Measurements from ENCODE around the gene SLIT3.

The SLIT3 gene

GRCh38 chr5:169288066-169288930 is 12.6 kb downstream of the SLIT3 start:
- Histone ChIP-seq H3K36me3 (ENCODE audit: control insufficient read depth, insufficient read depth, low read length) (no peaks in the 10 kb centered on the region), H3K4me3 (ENCODE audit: insufficient read depth, low read depth, low read length, poor library complexity, severe bottlenecking) (no peak overlapping the region), H3K27ac (ENCODE audit: insufficient read depth, low read length, poor library complexity, severe bottlenecking) (no peak overlapping the region), H3K27me3 (replicated peaks; ENCODE audit: control insufficient read depth, insufficient read depth, low read length, poor library complexity, severe bottlenecking) (no peaks in the 10 kb centered on the region), H3K4me1 (ENCODE audit: control insufficient read depth, insufficient read depth, low read length, poor library complexity, severe bottlenecking) (no peaks in the 10 kb centered on the region), H3K9me3 (ENCODE audit: control insufficient read depth, low read length) (no peaks in the 10 kb centered on the region)
- no peak for DNase-seq

GRCh38 chr5:169287529-169287928 is 13.4 kb downstream of the SLIT3 start:
- no peaks in the 10 kb centered on the region for H3K4me1 ChIP-seq (ENCODE audit: control insufficient read depth, insufficient read depth, low read length, poor library complexity, severe bottlenecking)

GRCh38 chr5:169286572-169287300 is 14.2 kb downstream of the SLIT3 start:
- no peaks in the 10 kb centered on the region for H3K9me3 ChIP-seq (ENCODE audit: control insufficient read depth, low read length)
- no peak overlapping the region for H3K4me3 ChIP-seq (ENCODE audit: insufficient read depth, low read depth, low read length, poor library complexity, severe bottlenecking)
- H3K27me3 ChIP-seq (replicated peaks; ENCODE audit: control insufficient read depth, insufficient read depth, low read length, poor library complexity, severe bottlenecking): no peaks in the 10 kb centered on the region
- no peak overlapping the region for H3K27ac ChIP-seq (ENCODE audit: insufficient read depth, low read length, poor library complexity, severe bottlenecking)
- H3K36me3 ChIP-seq (ENCODE audit: control insufficient read depth, insufficient read depth, low read length): no peaks in the 10 kb centered on the region
- no peak for DNase-seq
- no peaks in the 10 kb centered on the region for H3K4me1 ChIP-seq (ENCODE audit: control insufficient read depth, insufficient read depth, low read length, poor library complexity, severe bottlenecking)

More at GRCh38 chr5:169287529-169287928, 13.4 kb downstream of the SLIT3 start:
- H3K27ac ChIP-seq (ENCODE audit: insufficient read depth, low read length, poor library complexity, severe bottlenecking): no peak overlapping the region
- H3K27me3 ChIP-seq (replicated peaks; ENCODE audit: control insufficient read depth, insufficient read depth, low read length, poor library complexity, severe bottlenecking): no peaks in the 10 kb centered on the region
- no peaks in the 10 kb centered on the region for H3K36me3 ChIP-seq (ENCODE audit: control insufficient read depth, insufficient read depth, low read length)
- no peaks in the 10 kb centered on the region for H3K9me3 ChIP-seq (ENCODE audit: control insufficient read depth, low read length)
- H3K4me3 ChIP-seq (ENCODE audit: insufficient read depth, low read depth, low read length, poor library complexity, severe bottlenecking): no peak overlapping the region
- DNase-seq: no peak

- no peak overlapping the region for H3K4me3 ChIP-seq (ENCODE audit: insufficient read depth, low read depth, low read length, poor library complexity, severe bottlenecking)
- H3K9me3 ChIP-seq (ENCODE audit: control insufficient read depth, low read length): no peaks in the 10 kb centered on the region
These were observed 17.1 kb downstream of the SLIT3 start for GRCh38 chr5:169283887-169284286.

GRCh38 chr5:169281625-169282024 is 19.3 kb downstream of the SLIT3 start:
- Histone ChIP-seq H3K27ac (ENCODE audit: insufficient read depth, low read length, poor library complexity, severe bottlenecking) (no peak overlapping the region), H3K36me3 (ENCODE audit: control insufficient read depth, insufficient read depth, low read length) (no peaks in the 10 kb centered on the region)

More at GRCh38 chr5:169283887-169284286, 17.1 kb downstream of the SLIT3 start:
- Histone ChIP-seq H3K27me3 (replicated peaks; ENCODE audit: control insufficient read depth, insufficient read depth, low read length, poor library complexity, severe bottlenecking) (no peaks in the 10 kb centered on the region), H3K27ac (ENCODE audit: insufficient read depth, low read length, poor library complexity, severe bottlenecking) (no peak overlapping the region), H3K36me3 (ENCODE audit: control insufficient read depth, insufficient read depth, low read length) (no peaks in the 10 kb centered on the region), H3K4me1 (ENCODE audit: control insufficient read depth, insufficient read depth, low read length, poor library complexity, severe bottlenecking) (no peaks in the 10 kb centered on the region)
- DNase-seq: no peak

GRCh38 chr5:169280696-169281095 is 20.2 kb downstream of the SLIT3 start:
- no peak for DNase-seq
- no peaks in the 10 kb centered on the region for H3K4me1 ChIP-seq (ENCODE audit: control insufficient read depth, insufficient read depth, low read length, poor library complexity, severe bottlenecking)
- H3K27me3 ChIP-seq (replicated peaks; ENCODE audit: control insufficient read depth, insufficient read depth, low read length, poor library complexity, severe bottlenecking): no peaks in the 10 kb centered on the region

More at GRCh38 chr5:169281625-169282024, 19.3 kb downstream of the SLIT3 start:
- H3K27me3 ChIP-seq (replicated peaks; ENCODE audit: control insufficient read depth, insufficient read depth, low read length, poor library complexity, severe bottlenecking): no peaks in the 10 kb centered on the region
- H3K9me3 ChIP-seq (ENCODE audit: control insufficient read depth, low read length): no peaks in the 10 kb centered on the region
- no peaks in the 10 kb centered on the region for H3K4me1 ChIP-seq (ENCODE audit: control insufficient read depth, insufficient read depth, low read length, poor library complexity, severe bottlenecking)
- DNase-seq: no peak
- H3K4me3 ChIP-seq (ENCODE audit: insufficient read depth, low read depth, low read length, poor library complexity, severe bottlenecking): no peak overlapping the region

GRCh38 chr5:169280286-169280685 is 20.7 kb downstream of the SLIT3 start:
- no peak for DNase-seq

More at GRCh38 chr5:169280696-169281095, 20.2 kb downstream of the SLIT3 start:
- H3K4me3 ChIP-seq (ENCODE audit: insufficient read depth, low read depth, low read length, poor library complexity, severe bottlenecking): no peak overlapping the region
- H3K27ac ChIP-seq (ENCODE audit: insufficient read depth, low read length, poor library complexity, severe bottlenecking): no peak overlapping the region
- H3K9me3 ChIP-seq (ENCODE audit: control insufficient read depth, low read length): no peaks in the 10 kb centered on the region
- H3K36me3 ChIP-seq (ENCODE audit: control insufficient read depth, insufficient read depth, low read length): no peaks in the 10 kb centered on the region

GRCh38 chr5:169279125-169279524 is 21.8 kb downstream of the SLIT3 start:
- H3K4me1 ChIP-seq (ENCODE audit: control insufficient read depth, insufficient read depth, low read length, poor library complexity, severe bottlenecking): no peaks in the 10 kb centered on the region
- no peak for DNase-seq
- H3K4me3 ChIP-seq (ENCODE audit: insufficient read depth, low read depth, low read length, poor library complexity, severe bottlenecking): no peak overlapping the region
- no peaks in the 10 kb centered on the region for H3K36me3 ChIP-seq (ENCODE audit: control insufficient read depth, insufficient read depth, low read length)
- no peaks in the 10 kb centered on the region for H3K9me3 ChIP-seq (ENCODE audit: control insufficient read depth, low read length)
- no peaks in the 10 kb centered on the region for H3K27me3 ChIP-seq (replicated peaks; ENCODE audit: control insufficient read depth, insufficient read depth, low read length, poor library complexity, severe bottlenecking)
- no peak overlapping the region for H3K27ac ChIP-seq (ENCODE audit: insufficient read depth, low read length, poor library complexity, severe bottlenecking)

More at GRCh38 chr5:169280286-169280685, 20.7 kb downstream of the SLIT3 start:
- Histone ChIP-seq H3K4me3 (ENCODE audit: insufficient read depth, low read depth, low read length, poor library complexity, severe bottlenecking) (no peak overlapping the region), H3K9me3 (ENCODE audit: control insufficient read depth, low read length) (no peaks in the 10 kb centered on the region), H3K27me3 (replicated peaks; ENCODE audit: control insufficient read depth, insufficient read depth, low read length, poor library complexity, severe bottlenecking) (no peaks in the 10 kb centered on the region), H3K27ac (ENCODE audit: insufficient read depth, low read length, poor library complexity, severe bottlenecking) (no peak overlapping the region), H3K4me1 (ENCODE audit: control insufficient read depth, insufficient read depth, low read length, poor library complexity, severe bottlenecking) (no peaks in the 10 kb centered on the region), H3K36me3 (ENCODE audit: control insufficient read depth, insufficient read depth, low read length) (no peaks in the 10 kb centered on the region)

GRCh38 chr5:169273881-169274280 is 27.1 kb downstream of the SLIT3 start:
- H3K9me3 ChIP-seq (ENCODE audit: control insufficient read depth, low read length): no peaks in the 10 kb centered on the region
- H3K4me1 ChIP-seq (ENCODE audit: control insufficient read depth, insufficient read depth, low read length, poor library complexity, severe bottlenecking): no peaks in the 10 kb centered on the region

GRCh38 chr5:169273451-169273850 is 27.5 kb downstream of the SLIT3 start:
- H3K36me3 ChIP-seq (ENCODE audit: control insufficient read depth, insufficient read depth, low read length): no peaks in the 10 kb centered on the region
- no peaks in the 10 kb centered on the region for H3K27me3 ChIP-seq (replicated peaks; ENCODE audit: control insufficient read depth, insufficient read depth, low read length, poor library complexity, severe bottlenecking)
- no peak for DNase-seq
- no peak overlapping the region for H3K27ac ChIP-seq (ENCODE audit: insufficient read depth, low read length, poor library complexity, severe bottlenecking)
- no peak overlapping the region for H3K4me3 ChIP-seq (ENCODE audit: insufficient read depth, low read depth, low read length, poor library complexity, severe bottlenecking)
- H3K9me3 ChIP-seq (ENCODE audit: control insufficient read depth, low read length): no peaks in the 10 kb centered on the region
- H3K4me1 ChIP-seq (ENCODE audit: control insufficient read depth, insufficient read depth, low read length, poor library complexity, severe bottlenecking): no peaks in the 10 kb centered on the region

More at GRCh38 chr5:169273881-169274280, 27.1 kb downstream of the SLIT3 start:
- Histone ChIP-seq H3K4me3 (ENCODE audit: insufficient read depth, low read depth, low read length, poor library complexity, severe bottlenecking) (no peak overlapping the region), H3K27me3 (replicated peaks; ENCODE audit: control insufficient read depth, insufficient read depth, low read length, poor library complexity, severe bottlenecking) (no peaks in the 10 kb centered on the region), H3K36me3 (ENCODE audit: control insufficient read depth, insufficient read depth, low read length) (no peaks in the 10 kb centered on the region), H3K27ac (ENCODE audit: insufficient read depth, low read length, poor library complexity, severe bottlenecking) (no peak overlapping the region)
- DNase-seq: no peak
